Subcutaneous adipose tissue (tissue), 4 donors: ENCODE measurements around the gene UNC13D. TPM values are rescaled to one million over a fixed set of nuclear protein-coding genes. Genes with fewer than 3 reads are reported as not detected.

Experiments
- CTCF ChIP-seq: fragments of 450-650 bp; IDR thresholded peaks from one replicate; pipeline ENCODE4 v1.5.1; 2016; ENCODE audit warnings: low read depth, mild to moderate bottlenecking, control low read depth, antibody characterized with exemption, moderate library complexity
- total RNA-seq, 4 donors: library from RNA; depleted of rRNA; stranded (reverse); fragments of >200 nt; gene quantifications; one replicate each; pipeline ENCODE4 v1.1.0, GENCODE V29; 2016

Gene UNC13D
- total RNA-seq, 4 donors from 2014 or later, result 4.7 to 9.7 (median 8.5) TPM

- TF ChIP-seq CTCF, result no peak
Measured at GRCh38 chr17:75824666-75825065, 19.5 kb downstream of the UNC13D start.

DNA sequence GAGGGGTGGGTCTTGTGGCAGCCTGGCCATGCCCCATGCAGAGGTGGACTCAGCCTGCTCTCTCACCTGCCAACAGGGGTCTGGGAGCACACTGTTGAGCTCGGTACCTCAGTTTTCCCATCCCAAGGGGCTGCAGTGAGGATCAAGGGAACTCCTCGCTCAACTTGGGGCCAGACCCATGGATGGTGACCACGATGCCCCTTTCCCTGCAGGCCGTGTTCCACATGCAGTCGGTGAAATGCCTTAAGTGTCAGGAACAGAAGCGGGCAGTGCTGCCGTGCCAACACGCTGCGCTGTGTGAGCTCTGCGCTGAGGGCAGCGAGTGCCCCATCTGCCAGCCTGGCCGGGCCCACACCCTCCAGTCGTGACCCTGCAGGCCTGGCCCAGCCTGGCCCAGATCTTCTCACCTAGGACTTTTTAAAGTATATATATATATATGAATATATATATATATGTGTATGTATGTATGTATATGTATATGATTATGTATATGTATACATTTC is 20.1 kb downstream of the UNC13D start:
- TF ChIP-seq CTCF, result no peak

GRCh38 chr17:75823257-75824041 is 20.8 kb downstream of the UNC13D start:
- TF ChIP-seq CTCF, result no peak

DNA sequence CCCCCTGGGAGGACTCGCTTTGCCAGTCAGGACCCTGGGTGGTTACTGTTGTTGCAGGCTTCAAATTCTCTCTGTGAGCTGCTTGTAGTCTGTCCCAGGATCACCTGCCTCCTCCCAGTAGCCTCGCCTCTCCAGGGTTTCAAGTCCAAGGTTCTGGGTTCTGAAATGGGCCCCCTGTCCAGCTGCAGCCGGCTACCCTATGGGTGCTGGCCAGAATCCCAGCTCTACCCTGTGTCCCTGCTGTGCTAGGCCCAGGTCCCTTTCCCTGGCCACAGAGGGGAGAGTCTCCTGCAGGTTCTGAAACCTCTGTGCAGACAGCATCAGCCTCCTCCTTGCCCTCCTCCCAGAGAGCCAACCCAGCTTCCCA is 21.4 kb downstream of the UNC13D start:
- TF ChIP-seq CTCF, result no peak

GRCh38 chr17:75822119-75822799 is 21.9 kb downstream of the UNC13D start:
- no peak for TF ChIP-seq CTCF

DNA sequence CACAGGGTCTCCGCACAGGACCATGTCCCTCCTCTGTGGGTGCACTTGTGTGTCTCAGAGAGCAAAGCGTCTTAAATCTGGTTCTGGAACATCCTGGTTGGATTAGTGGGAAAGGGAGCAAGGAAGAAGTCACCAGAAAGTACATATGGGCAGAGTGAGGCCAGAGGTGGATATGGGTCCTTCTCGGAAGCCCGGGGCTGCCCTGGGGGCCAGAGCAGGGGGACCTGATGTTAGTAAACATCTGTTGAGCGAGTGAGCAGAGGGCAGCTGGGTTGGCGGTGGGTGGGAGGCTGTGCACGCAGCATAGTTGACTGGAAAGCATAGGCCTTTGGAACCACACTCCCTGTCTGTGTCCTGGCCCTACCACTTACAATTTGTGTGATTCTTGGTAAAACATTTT is 22.7 kb downstream of the UNC13D start:
- no peak for TF ChIP-seq CTCF
